Adrenal gland (tissue), 12 donors: Measurements from ENCODE around the gene MARCHF7. TPM values are rescaled to one million over a fixed set of nuclear protein-coding genes. Genes with fewer than 3 reads are reported as not detected.

ENCODE experiments used
- DNase-seq, 7 donors: peaks; one replicate each; pipeline ENCODE4 v3.0.0-alpha.2; 2019 to 2020
- H3K27ac ChIP-seq, 5 donors: fragments of 200-600 bp; sonication (generic) in 4 of 5; 1 replicate in 3 of 5; 2 replicates in 2 of 5; pipeline versions ENCODE4 v1.5.1 to v1.8.0; 2016 to 2020; ENCODE audit warnings: mild to moderate bottlenecking in 1 of 5
- H3K27me3 ChIP-seq: fragments of 200-600 bp; 2 replicates; pipeline ENCODE4 v1.8.0; 2021
- H3K36me3 ChIP-seq, 2 donors: fragments of 200-600 bp; replicated peaks in 1 of 2; 1 replicate in 1 of 2; 2 replicates in 1 of 2; pipeline versions ENCODE4 v1.5.1 to v1.8.0; 2018 to 2022
- H3K4me1 ChIP-seq, 2 donors: fragments of 200-600 bp; replicated peaks in 1 of 2; 1 replicate in 1 of 2; 2 replicates in 1 of 2; pipeline versions ENCODE4 v1.5.1 to v1.8.0; 2018 to 2021
- H3K4me3 ChIP-seq, 4 donors: fragments of 200-600 bp; sonication (generic) in 3 of 4; one replicate each; pipeline ENCODE4 v1.5.1; 2016 to 2018
- H3K9me3 ChIP-seq, 3 donors: fragments of 200-600 bp; sonication (generic) in 1 of 3; replicated peaks in 1 of 3; 1 replicate in 2 of 3; 2 replicates in 1 of 3; pipeline versions ENCODE4 v1.5.1 to v1.8.0; 2016 to 2021
- POLR2A ChIP-seq, 2 donors: fragments of 450-650 bp; IDR thresholded peaks; one replicate each; pipeline ENCODE4 v1.6.1; 2017; ENCODE audit warnings: antibody characterized with exemption in 2 of 2, mild to moderate bottlenecking in 2 of 2, moderate library complexity in 1 of 2
- WGBS, 4 donors: extraction: QIAGEN DNeasy Blood & Tissue Kit in 2 of 4; methylation state at CpG; one replicate each; pipeline versions ENCODE4 v1.1.5 to v1.1.7; 2013 to 2017; 5-methylcytosine and 5-hydroxymethylcytosine counted together
- intact Hi-C, 2 donors: fragments of 100-400 bp; cut with DNase I; formaldehyde crosslinking; loops; one replicate each; pipeline versions ENCODE4 v1.14.1 to v1.15.0; 2022 to 2023
- polyA plus RNA-seq, 3 donors: library from polyadenylated mRNA; stranded (reverse); fragments of 200-250 nt in 2 of 3; fragments of 350-450 nt in 1 of 3; fragmentation: Illumina TruSeq in 1 of 3; extraction: RNeasy Lipid Tissue Mini Kit (QIAGEN cat#74804) in 1 of 3; gene quantifications; one replicate each; pipeline ENCODE4 v1.2.3, GENCODE V29; 2013 to 2014
- total RNA-seq, 9 donors: library from RNA; depleted of rRNA in 4 of 9; stranded (reverse); fragments of >200 nt in 4 of 9; fragments of 120-200 nt in 1 of 9; fragmentation: NEBNext Ultra II Directional in 1 of 9; extraction: Animal tissue kit (Norgen Biotek cat#: 25700) in 1 of 9; gene quantifications; one replicate each; pipeline versions ENCODE4 v1.1.0 to v1.2.4, GENCODE V29; 2013 to 2023
- TF ChIP-seq, protein P1 (sequence below), 6 experiments: fragments of 450-650 bp in 4 of 6; fragments of 200-600 bp in 2 of 6; sonication (generic) in 1 of 6; IDR thresholded peaks; 1 replicate in 5 of 6; 2 replicates in 1 of 6; pipeline versions ENCODE4 v1.5.1 to v1.8.0; 2016 to 2021; ENCODE audit warnings: antibody characterized with exemption in 6 of 6, mild to moderate bottlenecking in 2 of 6, moderate library complexity in 1 of 6
- donor health status: healthy with polysubstance abuse.
- donor health status: Bipolar disorder and iron deficiency.
- donor health status: DM: yes; HTN: yes; CAD: no.
- donor health status: DM: no; HTN: no; CAD: no.
- donor health status: DM: no; HTN: no; CAD: no.
- donor health status: DM: yes; HTN: yes; CAD: no.

Gene MARCHF7
- total and polyA plus RNA-seq, 12 donors: 15.6 to 109 (median 64.3) TPM

- Histone ChIP-seq H3K4me3 (no peak overlapping the region), H3K9me3 (no peaks in the 10 kb centered on the region), H3K4me1 (peaks cover 0 to 26% of the 10 kb centered on the region in 2 donors), H3K27me3 (no peaks in the 10 kb centered on the region), H3K27ac (no peak overlapping the region), H3K36me3 (peaks cover 0 to 32% of the 10 kb centered on the region in 2 donors)
- TF ChIP-seq, protein P1, sequence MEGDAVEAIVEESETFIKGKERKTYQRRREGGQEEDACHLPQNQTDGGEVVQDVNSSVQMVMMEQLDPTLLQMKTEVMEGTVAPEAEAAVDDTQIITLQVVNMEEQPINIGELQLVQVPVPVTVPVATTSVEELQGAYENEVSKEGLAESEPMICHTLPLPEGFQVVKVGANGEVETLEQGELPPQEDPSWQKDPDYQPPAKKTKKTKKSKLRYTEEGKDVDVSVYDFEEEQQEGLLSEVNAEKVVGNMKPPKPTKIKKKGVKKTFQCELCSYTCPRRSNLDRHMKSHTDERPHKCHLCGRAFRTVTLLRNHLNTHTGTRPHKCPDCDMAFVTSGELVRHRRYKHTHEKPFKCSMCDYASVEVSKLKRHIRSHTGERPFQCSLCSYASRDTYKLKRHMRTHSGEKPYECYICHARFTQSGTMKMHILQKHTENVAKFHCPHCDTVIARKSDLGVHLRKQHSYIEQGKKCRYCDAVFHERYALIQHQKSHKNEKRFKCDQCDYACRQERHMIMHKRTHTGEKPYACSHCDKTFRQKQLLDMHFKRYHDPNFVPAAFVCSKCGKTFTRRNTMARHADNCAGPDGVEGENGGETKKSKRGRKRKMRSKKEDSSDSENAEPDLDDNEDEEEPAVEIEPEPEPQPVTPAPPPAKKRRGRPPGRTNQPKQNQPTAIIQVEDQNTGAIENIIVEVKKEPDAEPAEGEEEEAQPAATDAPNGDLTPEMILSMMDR (IDR thresholded peaks at IDR 0.05): no peak
- no peak for TF ChIP-seq POLR2A (IDR thresholded peaks at IDR 0.05)
- no peak for DNase-seq
- WGBS, 4 donors: 56 to 66% (median 64%) methylated on average over 3 of the region's 3 CpGs
- intact Hi-C loops: no loop called here
Measured at GRCh38 chr2:159728629-159729028, 16.3 kb downstream of the MARCHF7 start.

- intact Hi-C loops: no loop called here
- Histone ChIP-seq H3K27ac (no peak overlapping the region), H3K36me3 (peaks cover 0 to 35% of the 10 kb centered on the region in 2 donors), H3K4me3 (no peak overlapping the region), H3K27me3 (no peaks in the 10 kb centered on the region), H3K4me1 (peaks cover 11 to 20% of the 10 kb centered on the region in 2 donors), H3K9me3 (no peaks in the 10 kb centered on the region)
- DNase-seq: no peak
- no peak for TF ChIP-seq POLR2A (IDR thresholded peaks at IDR 0.05)
- TF ChIP-seq, protein P1 (IDR thresholded peaks at IDR 0.05): no peak
- 88 to 100% (median 88%) methylated on average over 1 of the region's 1 CpG for WGBS, 4 donors
Measured at GRCh38 chr2:159735648-159736047, 23.3 kb downstream of the MARCHF7 start.

DNA sequence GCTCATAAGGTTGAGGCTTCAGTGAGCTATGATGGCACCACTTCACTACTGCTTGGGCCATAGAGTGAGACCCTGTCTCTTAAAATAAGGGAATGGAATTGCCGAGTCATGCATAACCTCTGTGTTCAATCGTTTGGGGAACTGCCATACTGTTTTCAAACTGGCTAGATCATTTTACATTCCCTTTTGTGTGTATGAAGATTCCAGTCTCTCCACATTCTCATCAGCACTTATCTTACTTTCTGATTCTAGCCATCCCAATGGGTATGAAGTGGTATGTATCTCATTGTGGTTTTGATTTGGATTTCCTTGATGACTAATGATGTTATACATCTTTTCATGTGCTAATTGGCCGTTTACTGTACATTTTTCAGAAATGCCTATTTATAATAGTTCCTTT is 23.7 kb downstream of the MARCHF7 start:
- Histone ChIP-seq H3K36me3 (peaks cover 0 to 31% of the 10 kb centered on the region in 2 donors), H3K27me3 (no peaks in the 10 kb centered on the region), H3K4me1 (peaks cover 11 to 20% of the 10 kb centered on the region in 2 donors), H3K27ac (no peak overlapping the region), H3K9me3 (no peaks in the 10 kb centered on the region), H3K4me3 (no peak overlapping the region)
- DNase-seq: no peak
- intact Hi-C loops: no loop called here
- WGBS, 4 donors: 77 to 85% (median 81%) methylated on average over 3 of the region's 3 CpGs
- no peak for TF ChIP-seq POLR2A (IDR thresholded peaks at IDR 0.05)
- TF ChIP-seq, protein P1 (IDR thresholded peaks at IDR 0.05): no peak

GRCh38 chr2:159737292-159737916 is 25.1 kb downstream of the MARCHF7 start:
- no peaks in the 10 kb centered on the region for H3K27me3 ChIP-seq
- no peak for DNase-seq
- peaks cover 0 to 22% of the 10 kb centered on the region in 2 donors for H3K36me3 ChIP-seq
- intact Hi-C loops: no loop called here
- TF ChIP-seq, protein P1 (IDR thresholded peaks at IDR 0.05): no peak
- TF ChIP-seq POLR2A (IDR thresholded peaks at IDR 0.05): no peak
- H3K4me3 ChIP-seq: no peak overlapping the region
- no peaks in the 10 kb centered on the region for H3K9me3 ChIP-seq
- 100% methylated on average over 1 of the region's 1 CpG for WGBS, 4 donors
- no peak overlapping the region for H3K27ac ChIP-seq
- H3K4me1 ChIP-seq: peaks cover 11 to 20% of the 10 kb centered on the region in 2 donors
